Measurements from ENCODE around the gene USP31. TPM values are rescaled to one million over a fixed set of nuclear protein-coding genes. Genes with fewer than 3 reads are reported as not detected.

Gene USP31
- total RNA-seq, 6 experiments from 2014 or later, result 5.0 to 6.2 (median 5.8) TPM

DNA sequence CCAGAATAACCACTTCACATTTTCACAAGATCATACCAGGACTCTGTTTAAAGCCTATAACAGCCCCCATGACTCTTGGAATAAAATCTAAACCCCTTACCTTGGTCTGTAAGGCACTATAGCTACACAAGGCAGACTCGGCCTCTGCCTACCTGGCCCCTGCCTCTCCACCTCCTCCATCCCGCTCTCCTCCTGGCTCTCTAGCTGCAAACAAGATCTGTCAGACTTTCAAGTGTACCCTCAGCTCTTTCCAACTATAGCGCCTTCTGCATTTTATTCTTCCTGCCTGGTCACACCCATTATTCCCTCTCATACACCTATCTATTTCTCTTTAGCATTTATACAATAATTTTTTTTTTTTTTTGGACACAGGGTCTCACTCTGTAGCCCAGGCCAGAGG, 8.2 kb downstream of the USP31 start:
- TF ChIP-seq, protein P1, sequence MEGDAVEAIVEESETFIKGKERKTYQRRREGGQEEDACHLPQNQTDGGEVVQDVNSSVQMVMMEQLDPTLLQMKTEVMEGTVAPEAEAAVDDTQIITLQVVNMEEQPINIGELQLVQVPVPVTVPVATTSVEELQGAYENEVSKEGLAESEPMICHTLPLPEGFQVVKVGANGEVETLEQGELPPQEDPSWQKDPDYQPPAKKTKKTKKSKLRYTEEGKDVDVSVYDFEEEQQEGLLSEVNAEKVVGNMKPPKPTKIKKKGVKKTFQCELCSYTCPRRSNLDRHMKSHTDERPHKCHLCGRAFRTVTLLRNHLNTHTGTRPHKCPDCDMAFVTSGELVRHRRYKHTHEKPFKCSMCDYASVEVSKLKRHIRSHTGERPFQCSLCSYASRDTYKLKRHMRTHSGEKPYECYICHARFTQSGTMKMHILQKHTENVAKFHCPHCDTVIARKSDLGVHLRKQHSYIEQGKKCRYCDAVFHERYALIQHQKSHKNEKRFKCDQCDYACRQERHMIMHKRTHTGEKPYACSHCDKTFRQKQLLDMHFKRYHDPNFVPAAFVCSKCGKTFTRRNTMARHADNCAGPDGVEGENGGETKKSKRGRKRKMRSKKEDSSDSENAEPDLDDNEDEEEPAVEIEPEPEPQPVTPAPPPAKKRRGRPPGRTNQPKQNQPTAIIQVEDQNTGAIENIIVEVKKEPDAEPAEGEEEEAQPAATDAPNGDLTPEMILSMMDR (IDR thresholded peaks at IDR 0.05), result no peak
- peaks cover 32% of the 10 kb centered on the region for H3K36me3 Mint-ChIP-seq (ENCODE audit: low read depth)
- no peak overlapping the region for H3K27ac Mint-ChIP-seq
- peaks cover 29% of the 10 kb centered on the region for H3K9me3 Mint-ChIP-seq
- no peak overlapping the region for H3K4me3 Mint-ChIP-seq
- H3K27me3 Mint-ChIP-seq (ENCODE audit: insufficient read depth), result no peaks in the 10 kb centered on the region
- peaks cover 13% of the 10 kb centered on the region for H3K4me1 Mint-ChIP-seq (ENCODE audit: low read depth)
- no peak for DNase-seq

DNA sequence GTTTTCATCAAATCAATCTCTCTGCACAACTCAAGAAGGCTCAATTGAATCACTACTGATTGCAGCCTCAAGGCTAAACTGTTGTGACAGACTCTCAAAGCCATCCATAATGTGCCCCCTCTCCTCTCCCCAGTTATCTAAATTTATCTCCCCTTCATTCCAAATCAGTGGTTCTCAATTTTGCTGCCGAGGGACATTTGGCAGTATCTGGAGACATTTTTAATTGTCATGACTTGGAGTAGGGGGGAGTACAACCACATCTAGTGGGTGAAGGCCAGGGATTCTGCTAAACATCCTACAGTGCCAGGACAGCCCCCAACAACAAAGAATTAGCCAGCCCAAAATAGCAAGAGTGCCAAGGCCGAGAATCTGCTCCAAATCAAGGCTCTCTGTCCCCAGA, 9.1 kb downstream of the USP31 start:
- TF ChIP-seq, protein P1 (IDR thresholded peaks at IDR 0.05), result no peak
- Mint-ChIP-seq H3K4me1 (ENCODE audit: low read depth) (peaks cover 4% of the 10 kb centered on the region), H3K4me3 (no peak overlapping the region)

DNA sequence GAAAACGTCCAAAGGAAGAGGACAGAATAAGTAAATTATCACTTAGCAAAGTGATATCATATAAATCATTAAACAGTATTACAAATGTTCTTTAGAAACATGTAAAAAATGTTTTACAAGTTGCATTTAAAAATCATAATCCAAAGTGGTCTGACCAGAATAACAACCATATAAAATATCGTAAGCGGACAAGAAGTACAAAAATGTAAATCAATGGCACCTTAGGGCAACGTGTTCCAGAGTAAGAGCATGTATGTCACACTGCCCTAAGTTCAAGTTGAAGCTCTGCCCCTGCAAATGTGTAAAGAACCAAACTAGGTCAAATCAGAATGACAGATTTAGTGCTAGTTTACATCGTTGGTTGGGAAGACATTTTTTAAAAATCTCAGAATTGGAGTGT, 11.4 kb downstream of the USP31 start:
- DNase-seq, result no peak
- Mint-ChIP-seq H3K27me3 (ENCODE audit: insufficient read depth) (no peaks in the 10 kb centered on the region), H3K36me3 (ENCODE audit: low read depth) (peaks cover 39% of the 10 kb centered on the region), H3K9me3 (peaks cover 36% of the 10 kb centered on the region), H3K4me3 (no peak overlapping the region), H3K4me1 (ENCODE audit: low read depth) (peaks cover 15% of the 10 kb centered on the region), H3K27ac (no peak overlapping the region)
- TF ChIP-seq, protein P1 (IDR thresholded peaks at IDR 0.05), result no peak

More for the DNA sequence above, 9.1 kb downstream of the USP31 start:
- Mint-ChIP-seq H3K36me3 (ENCODE audit: low read depth) (peaks cover 38% of the 10 kb centered on the region), H3K27ac (no peak overlapping the region), H3K9me3 (peaks cover 36% of the 10 kb centered on the region), H3K27me3 (ENCODE audit: insufficient read depth) (no peaks in the 10 kb centered on the region)
- DNase-seq, result no peak

DNA sequence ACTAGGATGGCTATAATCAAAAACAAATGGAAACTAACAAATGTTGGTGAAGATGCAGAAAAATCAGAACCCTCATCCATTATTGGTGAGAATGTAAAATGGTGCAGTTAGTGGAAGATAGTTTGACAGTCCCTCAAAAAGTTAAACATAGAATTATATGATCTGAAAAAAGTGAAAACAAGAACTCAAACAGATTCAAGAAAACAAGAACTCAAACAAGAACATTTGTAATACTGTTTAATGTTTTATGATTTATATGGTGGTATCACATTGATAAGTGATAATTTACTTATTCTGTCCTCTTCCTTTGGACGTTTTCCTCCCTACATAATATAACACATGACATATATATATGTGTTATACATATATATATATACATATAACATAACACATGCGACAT, 12.0 kb downstream of the USP31 start:
- Mint-ChIP-seq H3K36me3 (ENCODE audit: low read depth) (peaks cover 39% of the 10 kb centered on the region), H3K9me3 (peaks cover 36% of the 10 kb centered on the region), H3K4me3 (no peak overlapping the region), H3K27ac (no peak overlapping the region), H3K4me1 (ENCODE audit: low read depth) (peaks cover 20% of the 10 kb centered on the region), H3K27me3 (ENCODE audit: insufficient read depth) (no peaks in the 10 kb centered on the region)
- TF ChIP-seq, protein P1 (IDR thresholded peaks at IDR 0.05), result no peak
- DNase-seq, result no peak

DNA sequence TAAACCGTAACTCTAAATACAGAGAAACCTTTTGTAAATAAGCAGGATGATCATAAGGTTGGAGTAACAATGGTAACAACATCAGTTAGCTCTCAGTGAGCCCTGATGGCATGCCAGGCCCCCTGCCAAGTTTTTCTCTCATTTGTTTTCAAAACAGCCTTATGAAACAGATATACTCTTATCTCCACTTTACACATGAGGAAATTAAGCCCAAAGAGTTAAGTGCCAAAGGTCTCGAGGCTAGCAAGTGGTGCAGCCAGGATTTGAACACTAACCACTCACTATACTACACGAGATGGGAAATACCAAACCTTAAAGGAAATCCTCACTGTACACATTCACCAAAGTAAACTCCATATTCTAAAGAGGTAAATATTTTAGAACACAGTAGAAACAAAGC, 15.0 kb downstream of the USP31 start:
- peaks cover 39% of the 10 kb centered on the region for H3K36me3 Mint-ChIP-seq (ENCODE audit: low read depth)
- H3K27ac Mint-ChIP-seq, result no peak overlapping the region
- peaks cover 36% of the 10 kb centered on the region for H3K9me3 Mint-ChIP-seq
- no peak for DNase-seq
- H3K27me3 Mint-ChIP-seq (ENCODE audit: insufficient read depth), result no peaks in the 10 kb centered on the region
- TF ChIP-seq, protein P1 (IDR thresholded peaks at IDR 0.05), result no peak
- H3K4me1 Mint-ChIP-seq (ENCODE audit: low read depth), result peaks cover 30% of the 10 kb centered on the region
- no peak overlapping the region for H3K4me3 Mint-ChIP-seq

Data from HFFc6 (cell line).